Measurements from ENCODE around the gene USP36.

DNA sequence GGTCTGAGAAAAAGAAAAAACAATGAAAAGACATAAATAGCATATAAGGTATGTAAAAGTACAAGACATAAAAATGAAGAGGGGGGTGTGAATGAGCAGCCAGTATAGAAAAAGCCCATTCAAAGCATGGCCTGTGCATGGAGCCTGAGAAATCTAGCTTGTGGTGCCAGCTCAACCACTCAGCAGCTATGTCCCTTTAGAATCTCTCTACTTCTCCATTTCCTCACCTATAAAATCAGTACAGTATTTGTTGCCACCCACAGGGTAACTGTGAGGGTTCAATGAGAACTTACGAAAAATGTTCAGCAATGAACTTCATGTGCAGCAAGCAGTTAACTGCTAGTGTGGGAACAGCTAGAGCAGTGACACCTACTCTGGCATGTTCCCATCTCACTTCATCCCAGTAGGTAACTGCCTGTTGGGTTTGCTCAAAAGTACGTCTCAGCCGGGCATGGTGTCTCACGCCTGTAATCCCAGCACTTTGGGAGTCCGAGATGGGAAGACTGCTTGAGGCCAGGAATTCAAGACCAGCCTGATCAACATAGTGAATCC lies 73.8 kb downstream of the USP36 start:
- TF ChIP-seq CTCF (IDR thresholded peaks at IDR 0.05): no peak
- no peak for TF ChIP-seq POLR2A (IDR thresholded peaks at IDR 0.05)

Data from uterus (tissue), 2 donors.